ENCODE measurements around the gene GGTLC1. TPM values are rescaled to one million over a fixed set of nuclear protein-coding genes. Genes with fewer than 3 reads are reported as not detected.

Gene GGTLC1
- not detected in 2 replicates for total RNA-seq

GRCh38 chr20:23988561-23988960 is at the start of gene GGTLC1:
TSS of gene GGTLC1 (minus strand) at chr20:23988779. CDS start at chr20:23986611, 2,168 bp downstream.

Other genes starting within 250 kb of the GGTLC1 start
- gene CST1, start 237.8 kb downstream of the GGTLC1 start, total RNA-seq, result 0.18 and 0.38 TPM in 2 replicates
- gene CST2, start 162.1 kb downstream of the GGTLC1 start, total RNA-seq, result not detected in 2 replicates
- gene CST5, start 109.0 kb downstream of the GGTLC1 start, total RNA-seq, result not detected in 2 replicates

All from endothelial cell of coronary artery (primary cell).